Activated T-cell treated with anti-CD3 and anti-CD28 coated beads, Interleukin-2, amount 50 U/mL, for 1 hour (primary cell): ENCODE results near the gene AGBL4.

Experiments used
- DNase-seq: peaks from one replicate; pipeline ENCODE4 v3.0.0-alpha.2; 2020

AGBL4 gene

DNA sequence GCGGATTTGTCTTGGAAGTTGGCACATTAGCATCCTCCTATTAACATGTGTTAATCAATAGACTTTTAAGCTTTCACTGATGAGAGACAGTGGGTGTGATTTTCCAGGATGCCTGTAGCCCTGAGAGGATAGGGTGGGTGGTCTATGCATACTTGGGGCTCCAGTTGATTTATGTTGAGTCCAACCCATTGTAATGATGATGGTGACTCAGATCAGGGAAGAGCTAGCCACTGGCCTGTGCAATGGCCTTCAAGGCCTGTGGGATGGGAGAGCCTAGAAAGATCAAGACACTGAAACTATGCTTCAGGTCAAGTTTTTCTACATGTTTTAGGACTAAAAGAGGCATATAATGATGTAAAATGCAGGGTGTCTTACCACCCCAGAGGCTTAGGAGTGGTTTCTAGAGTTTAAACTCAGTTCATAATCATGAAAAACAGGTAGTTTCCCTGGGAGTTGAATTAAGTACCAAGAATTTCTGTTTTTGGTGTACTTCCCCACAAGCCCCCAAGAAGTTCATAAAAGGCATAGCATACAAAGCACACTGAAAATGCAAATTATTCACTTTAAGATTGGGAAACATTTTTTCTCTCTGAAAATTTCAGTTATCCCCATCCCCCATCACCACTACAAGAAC is 1267.0 kb downstream of the AGBL4 start:
- no peak for DNase-seq

DNA sequence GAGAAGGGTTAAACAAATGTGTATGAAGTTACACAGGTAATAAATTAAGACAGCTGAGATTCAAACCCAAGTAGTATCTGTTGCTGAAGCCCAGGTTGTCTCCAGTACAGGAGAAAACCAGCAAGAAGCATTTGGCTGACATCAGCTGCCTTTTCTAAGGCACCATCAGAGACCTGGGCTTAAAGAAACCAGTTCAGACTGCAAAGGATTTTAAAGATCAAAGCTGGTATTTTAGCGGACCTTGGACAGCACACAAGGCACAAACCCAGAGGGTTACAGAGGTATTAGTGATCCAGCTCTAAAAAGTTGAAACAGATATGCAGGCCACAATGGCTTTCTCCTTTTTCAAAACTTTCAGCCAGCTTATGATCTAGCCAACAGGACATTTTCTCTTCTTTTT is 1270.5 kb downstream of the AGBL4 start:
- DNase-seq, result no peak

DNA sequence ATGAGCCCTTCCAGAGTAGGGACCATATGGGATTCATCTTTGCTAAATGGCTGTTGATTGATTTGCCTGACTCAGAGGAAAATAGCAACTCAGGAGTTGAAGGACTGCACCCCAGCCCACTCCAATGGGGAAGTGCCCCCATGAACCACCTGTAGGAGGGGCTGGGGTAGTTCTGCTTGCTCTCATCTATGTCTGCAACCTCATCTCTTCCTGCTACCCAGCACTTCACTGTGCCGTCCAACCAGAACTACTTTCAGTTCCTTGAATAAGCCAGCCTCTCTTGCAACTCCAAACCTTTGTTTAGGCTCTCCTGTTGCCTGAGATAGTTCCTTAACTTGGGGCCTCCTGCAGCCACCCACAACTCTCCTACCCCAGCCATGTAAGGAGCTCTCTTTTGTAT is 1273.6 kb downstream of the AGBL4 start:
- DNase-seq, result no peak

DNA sequence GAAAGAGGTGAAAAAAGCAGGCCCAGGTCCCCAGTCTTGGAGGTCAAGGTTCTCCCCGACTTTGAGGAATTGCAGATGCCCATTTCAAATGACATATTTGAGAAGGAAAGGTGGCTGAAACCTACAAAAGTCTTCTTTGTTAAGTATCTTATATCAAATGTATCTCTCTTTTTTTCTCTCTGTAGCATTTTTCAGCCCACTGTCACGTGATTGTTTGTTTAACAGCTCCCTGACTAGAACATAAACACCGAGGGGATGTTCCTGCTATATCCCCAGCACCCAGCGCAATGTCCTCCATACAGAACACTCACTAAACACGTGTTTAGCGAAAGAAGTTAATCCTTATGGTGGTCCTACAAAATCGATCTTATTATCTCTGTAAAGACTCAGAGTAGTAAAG is 1274.7 kb downstream of the AGBL4 start:
- no peak for DNase-seq

DNA sequence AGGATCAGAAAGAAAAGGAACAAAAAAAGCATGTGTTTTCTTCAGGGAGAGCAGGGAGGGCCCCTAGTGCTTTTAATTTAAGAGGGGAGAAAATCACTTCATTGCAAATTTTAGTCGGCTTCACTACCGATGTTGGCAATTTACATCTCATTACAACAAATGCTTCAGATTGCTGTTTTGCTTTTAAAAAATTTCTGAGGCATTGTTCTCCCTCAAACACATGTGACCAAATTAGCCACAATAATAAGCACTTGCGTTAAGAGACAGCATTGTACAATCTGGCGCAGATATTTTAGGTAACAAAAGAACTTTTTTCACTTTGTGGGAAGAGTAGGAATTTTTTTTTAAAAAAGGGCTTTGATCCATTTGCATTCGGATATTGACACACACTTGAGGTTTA is 1276.8 kb downstream of the AGBL4 start:
- no peak for DNase-seq

DNA sequence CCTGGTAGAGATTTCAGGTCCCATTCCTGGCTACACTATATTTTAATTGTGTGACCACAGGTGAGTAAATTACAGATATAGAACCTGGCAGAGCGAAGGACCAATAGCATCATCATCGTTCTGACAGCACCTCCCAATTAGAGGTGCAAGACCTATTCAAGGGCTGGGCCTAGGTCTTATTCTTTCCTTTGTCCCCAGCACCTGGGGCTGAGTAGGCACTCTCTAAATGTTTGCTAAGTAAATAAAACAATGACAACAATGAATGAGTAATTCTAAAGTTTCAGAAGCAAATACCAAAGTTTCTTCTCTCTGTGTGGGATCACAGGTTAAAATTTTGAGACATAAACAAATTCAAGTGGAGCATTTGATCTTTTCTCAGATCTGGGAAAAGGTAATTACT is 1279.7 kb downstream of the AGBL4 start:
- no peak for DNase-seq

DNA sequence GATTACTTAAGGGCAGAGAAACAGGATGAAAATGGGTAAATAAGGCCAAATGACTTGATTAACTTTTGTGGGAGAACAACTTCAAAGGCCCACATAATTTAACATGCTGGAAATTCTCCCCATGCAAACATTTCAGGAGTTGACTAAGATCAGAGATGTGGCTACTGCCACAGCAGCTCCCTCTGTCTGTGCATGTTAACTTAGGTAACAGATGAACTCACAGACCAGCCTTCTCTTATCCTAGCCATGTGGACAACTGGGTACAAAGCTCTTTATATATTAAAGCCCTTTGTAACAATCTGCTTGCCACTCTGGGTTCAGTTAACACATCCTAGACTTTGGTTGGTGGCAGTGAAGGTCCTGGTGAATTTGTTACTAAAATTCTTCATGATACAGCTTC is 1280.3 kb downstream of the AGBL4 start:
- no peak for DNase-seq

DNA sequence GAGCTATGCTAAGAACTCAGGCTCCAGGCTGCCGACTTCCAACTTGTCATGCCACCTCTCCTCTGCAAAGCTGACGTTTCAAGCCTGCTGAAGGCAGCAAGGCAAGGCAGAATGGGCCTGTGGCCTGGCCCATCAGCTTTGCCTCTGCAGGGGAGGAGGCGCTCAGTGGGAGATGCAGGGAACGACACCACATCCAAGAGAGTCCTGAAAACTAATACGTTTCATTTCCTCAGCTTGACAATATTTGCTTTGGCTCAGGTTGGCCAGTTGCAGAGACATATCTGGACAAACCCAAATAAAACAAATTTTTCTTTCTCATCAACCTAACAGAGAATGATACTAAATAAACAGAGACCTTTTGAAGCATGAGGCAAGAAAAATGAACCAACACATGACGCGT is 1282.4 kb downstream of the AGBL4 start:
- no peak for DNase-seq

DNA sequence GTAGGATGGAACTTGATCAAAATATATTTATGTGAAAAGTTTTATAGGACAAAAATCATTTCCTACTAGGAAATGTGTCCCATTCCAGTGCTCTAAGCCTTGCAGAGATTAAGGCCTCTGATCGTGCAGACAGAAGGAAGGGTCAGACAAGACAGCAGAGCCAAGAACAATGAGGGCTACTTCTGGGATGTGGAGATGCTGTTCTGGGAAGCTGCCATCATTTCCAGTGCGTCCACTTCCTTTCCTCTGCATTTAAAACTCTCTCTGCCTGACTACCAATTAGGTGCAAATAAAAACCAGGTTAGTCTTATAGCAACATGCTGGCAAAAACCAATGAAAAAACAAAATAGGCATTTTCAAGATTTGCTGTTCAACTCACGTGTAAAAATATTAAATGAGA is 1283.1 kb downstream of the AGBL4 start:
- no peak for DNase-seq

DNA sequence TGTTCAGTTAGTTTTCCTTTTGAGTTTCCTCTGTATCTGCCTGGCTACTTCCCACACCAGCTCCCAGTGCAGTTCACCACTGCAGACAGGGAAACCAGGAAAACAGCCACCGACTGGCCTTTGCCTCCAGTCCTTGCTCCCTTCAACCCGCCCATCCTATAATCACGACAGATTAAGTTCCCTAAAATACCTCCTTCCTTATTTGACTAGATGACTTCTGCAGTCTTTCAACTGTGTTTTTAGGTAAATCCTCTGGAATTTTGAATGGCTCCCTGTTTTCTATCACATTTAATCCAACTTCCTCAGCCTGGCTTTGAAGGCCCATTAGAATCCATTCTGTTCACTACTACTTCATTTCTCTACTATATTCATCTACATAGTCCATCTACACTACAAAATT is 1284.7 kb downstream of the AGBL4 start:
- DNase-seq, result no peak

DNA sequence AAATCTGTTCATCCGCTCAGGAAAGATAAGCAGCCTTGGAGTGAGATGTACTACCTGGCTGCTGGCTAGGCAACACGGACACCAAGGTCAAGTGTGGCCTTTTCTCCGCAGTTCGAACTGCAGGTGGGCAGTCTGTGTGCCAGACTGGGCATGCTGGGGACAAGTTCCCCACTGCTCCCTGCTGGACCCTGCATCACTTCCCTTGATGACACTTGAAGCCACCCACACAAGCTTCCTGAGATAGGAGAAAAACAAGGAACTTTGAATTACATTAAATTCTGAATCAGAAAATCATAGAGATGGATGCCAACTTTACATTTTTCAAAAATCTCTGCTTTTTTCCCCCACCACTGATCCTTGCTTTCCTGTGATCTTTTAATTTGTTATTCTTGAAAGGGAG is 1285.4 kb downstream of the AGBL4 start:
- DNase-seq, result no peak

DNA sequence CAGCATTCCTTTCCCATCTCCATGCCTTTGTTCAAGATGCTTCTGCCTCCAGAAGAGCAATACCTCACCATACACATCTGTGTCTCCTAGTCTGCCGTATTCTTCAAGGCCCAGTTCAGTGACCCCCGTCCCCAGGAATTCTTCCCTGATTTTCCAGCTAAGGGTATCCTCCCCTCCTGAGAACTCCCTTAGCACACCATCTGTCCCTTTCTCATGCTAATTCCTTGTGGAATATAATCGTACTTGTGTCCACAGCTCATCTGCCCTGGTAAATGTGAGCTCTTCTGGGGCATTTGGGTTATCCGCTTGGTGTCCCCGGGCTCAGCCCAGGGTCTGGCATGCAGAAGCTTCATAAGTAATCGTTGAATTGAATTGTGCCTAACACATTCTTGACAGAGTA is 1288.0 kb downstream of the AGBL4 start:
- DNase-seq, result no peak

DNA sequence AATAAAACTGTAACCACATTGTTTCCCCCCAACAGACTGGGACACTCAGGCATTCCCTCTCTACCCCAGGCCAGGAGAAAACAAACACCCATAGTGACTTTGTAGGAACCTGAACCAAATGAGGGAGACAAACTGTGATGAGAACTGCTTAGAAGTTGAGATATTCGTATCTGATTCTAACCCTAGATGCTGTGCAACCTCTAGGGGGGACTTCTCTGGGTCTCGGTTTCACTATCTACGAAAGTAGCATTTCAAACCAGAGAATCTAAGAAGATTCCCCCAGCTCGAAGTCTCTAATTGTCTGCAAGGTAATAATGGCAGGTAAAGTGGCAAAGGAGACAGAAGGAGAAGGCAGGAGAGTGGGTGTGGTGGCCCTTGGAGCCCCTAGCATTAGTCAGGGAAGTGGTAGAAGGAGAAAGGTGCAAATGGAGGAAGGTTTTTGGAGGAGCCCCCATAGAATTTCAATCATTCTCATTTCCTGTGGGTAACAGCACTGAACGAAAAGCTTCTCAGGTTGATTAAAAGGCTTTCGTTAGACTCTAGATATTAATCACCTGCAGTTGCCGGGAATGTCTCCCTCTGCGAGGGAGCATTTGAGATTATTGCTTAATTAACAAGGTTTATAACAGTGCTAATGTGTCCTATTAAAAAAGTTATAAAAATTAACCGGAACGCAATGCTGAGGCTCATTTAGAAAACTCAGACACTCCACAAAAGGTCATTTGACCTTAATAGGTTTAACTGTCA is 1293.4 kb downstream of the AGBL4 start:
- no peak for DNase-seq

DNA sequence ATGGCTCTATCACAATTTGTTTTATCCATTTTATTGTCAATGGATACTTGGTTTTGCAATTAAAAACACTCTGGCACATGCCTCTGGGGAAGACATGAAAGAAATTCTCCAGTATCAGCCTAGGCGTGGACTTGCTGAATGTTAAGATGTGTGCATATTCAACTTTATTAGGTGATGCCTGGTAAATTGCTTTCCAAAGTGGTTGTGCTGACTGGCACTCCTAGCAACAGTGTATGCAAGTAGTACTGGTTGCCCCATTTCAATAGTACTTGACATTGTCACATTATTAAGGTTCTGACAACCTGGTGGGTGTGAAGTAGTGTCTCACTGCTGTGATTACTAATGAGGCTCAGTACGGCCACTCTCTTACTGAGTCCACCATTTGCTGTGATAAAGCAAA is 1295.2 kb downstream of the AGBL4 start:
- DNase-seq, result no peak

DNA sequence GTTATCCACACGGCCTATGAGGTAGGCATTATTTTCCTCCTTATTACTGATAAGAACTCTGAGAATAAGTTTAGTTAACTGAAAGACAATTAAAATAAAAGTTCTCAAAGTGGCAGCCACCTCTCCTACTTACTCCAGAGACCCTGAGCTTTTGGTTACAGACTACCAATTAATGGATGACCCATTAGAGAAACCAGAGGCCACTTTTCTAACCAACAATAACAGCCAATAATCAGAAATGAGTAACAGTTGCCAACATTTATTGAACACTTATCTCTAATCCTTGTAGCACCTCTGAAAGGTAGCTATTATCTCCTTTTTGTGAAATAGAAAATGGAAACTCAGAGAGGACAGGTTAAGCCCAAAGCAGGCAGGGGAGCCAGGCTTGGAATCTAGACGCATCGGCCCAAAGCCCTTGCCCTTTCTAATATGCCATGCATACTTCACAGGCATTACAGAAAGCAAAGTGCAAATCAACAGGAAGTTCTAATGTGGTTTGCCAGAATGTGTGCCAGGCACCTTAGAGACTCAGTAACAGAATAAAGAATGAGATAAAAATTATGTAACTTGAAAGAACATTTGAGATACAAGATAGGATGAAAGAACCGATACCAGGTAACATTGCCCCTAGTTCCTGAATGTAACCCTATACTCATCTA is 1297.1 kb downstream of the AGBL4 start:
- no peak for DNase-seq

DNA sequence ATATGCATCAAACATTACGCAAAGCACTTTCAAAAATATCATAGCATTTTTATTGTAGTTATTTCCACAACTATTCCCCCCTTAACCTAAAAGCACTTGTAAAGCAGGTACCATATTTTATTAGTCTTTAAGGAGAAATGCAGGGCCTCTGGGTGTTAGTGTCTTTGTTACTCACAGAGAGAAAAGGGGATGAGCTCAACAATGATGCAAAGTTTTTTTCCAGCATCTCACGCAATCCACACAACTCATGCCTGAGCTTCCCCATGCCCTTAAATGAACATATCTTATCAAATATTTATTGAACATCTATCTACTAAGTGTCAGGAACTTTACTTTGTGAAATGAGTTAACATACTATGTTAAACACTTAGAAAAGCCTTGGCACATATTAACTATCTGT is 1297.6 kb downstream of the AGBL4 start:
- DNase-seq, result no peak

DNA sequence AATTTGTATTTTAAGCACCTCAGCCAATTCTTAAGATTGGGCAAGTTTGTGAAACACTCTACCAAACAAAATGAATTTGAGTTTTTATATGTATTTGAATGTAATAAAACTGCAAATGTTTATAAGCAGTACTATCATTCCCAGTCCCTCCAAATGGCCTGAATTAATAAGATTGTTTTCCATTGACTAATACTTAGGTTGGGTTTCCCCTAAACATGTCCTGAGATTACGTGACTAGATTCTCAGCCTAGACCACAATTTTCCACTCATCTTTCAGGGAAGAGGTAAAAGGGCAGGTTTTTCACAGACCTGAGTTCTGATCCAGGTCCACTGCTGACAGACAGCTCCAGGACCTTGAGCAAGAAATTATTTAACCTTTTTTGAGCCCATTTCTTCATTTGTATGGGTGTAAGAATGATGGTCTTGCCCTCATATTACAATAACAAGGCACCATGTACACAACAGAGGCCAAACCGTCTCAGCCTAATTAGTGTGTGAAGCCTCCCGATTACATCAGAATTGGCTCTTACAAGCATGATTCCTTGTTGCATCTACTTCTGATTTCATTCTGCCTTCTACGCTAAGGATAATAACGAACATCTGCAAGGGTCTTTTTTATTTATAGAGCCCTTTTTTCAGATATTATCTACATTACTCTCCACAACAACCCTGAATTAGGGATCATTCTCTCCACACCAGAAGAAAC is 1298.3 kb downstream of the AGBL4 start:
- DNase-seq, result no peak

DNA sequence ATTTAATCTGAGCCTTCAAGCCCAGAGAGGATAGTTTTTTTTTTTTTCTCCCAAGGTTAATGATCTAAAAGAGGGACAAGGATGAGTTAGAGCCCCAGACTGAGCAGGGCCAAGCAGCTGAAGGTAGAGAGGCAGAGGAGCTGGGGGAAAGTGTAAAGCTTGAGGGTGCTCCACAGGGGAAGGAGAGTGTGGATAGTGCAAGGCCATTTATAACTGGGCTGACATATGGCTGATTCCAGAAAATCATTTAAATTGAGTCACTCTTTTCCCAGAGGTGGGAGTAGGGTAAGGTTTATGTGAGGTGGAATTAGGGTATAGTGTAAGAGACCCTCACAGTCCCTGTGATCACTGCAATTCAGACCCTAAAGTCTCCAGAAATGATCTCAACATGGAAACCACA is 1302.8 kb downstream of the AGBL4 start:
- DNase-seq, result no peak

DNA sequence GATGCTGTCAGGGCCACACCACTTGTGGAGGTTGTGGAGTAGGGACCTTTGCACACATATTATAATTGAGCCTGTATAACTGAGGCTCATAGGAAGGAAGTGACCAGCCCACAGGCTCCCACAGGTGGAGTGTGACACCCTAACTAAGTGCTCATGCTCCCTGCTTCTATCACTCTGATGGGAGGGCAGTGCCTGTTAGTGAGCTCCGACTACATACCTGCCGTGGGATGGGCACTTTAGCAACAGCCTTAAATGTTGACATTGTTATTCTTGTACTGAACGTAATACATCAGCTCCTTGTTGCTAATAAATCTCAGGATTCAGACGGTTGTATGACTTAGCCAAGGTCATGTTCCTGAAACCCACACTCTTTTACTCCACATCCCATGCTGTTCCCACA is 1305.0 kb downstream of the AGBL4 start:
- no peak for DNase-seq

DNA sequence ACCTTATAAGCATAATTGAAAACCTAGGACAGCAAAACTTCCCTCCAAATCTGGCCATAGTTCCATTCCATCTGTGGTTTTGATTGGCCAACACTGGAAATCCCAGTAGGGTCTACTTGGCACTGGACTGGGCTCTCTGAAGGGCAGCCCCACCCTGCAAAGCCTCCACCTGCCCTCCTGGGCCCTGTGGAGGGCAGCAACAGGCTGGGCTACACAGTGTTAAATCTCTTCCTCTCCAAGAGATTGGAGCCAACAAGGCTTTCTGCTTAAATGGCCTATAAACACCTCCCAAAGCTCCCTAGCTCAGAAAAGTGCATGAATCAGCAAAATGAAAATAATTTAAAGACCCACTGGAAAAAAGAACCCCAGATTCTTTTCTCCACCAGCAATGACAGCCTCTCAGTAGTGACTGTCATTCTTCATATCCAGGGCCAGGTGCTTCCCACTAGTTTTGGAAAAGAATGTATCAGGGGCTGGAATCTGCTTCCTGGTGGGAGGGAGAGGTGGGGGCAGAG is 1305.6 kb downstream of the AGBL4 start:
- no peak for DNase-seq

DNA sequence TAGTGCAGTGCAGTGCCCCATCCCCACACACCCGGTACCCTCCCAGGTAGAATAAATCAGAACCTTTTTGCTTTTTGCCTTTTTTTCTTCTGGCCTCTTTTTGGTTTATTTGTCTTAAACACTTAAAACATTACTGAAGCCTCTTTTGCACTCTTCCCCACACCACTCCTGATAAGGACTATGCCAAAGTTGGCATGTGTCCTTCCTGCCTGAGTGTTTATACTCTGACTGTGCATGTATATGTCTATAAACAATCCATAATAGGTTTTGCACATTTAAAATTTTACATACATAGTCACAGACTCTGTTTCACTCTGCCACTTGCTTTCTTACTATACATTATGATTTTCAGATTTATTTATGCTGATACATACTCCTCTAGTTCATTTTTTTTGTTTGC is 1306.7 kb downstream of the AGBL4 start:
- DNase-seq, result no peak

DNA sequence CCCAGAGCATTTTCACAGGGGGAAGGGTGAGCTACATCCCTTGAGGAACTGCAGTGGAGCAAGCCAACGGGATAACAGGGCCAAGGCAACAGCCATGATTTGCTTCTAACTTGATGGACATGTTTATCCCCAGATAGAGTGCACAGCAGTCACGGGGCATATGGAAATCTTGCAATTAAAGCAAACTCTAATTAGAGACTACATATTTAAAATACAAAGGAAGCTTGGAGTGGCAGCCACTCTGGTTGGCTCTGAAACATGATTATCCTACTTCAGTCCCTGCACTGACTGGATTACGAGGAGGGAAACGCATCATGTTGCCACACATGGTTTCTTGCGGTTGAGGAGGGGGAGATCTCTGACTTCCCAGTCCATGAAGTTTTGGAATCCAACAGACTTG is 1307.8 kb downstream of the AGBL4 start:
- no peak for DNase-seq

DNA sequence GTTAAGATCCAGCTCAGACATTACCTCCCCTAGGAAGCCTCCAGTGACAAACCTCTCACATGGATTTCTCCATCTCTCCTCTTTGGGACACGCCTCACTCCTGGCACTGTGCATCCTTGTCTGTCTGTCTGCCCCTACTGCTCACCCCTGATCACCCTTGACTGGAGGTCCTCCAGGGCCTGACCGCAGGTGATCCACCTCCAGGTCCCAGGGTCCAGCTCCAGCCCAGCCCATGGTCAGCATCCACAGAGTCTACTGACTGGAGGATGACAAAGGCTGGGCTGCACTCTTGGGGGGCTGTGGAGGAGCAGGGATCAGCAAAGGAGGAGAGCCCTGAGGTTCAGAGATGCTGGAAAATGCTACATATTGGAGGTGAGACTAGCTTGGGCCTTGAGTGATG is 1312.8 kb downstream of the AGBL4 start:
- no peak for DNase-seq

DNA sequence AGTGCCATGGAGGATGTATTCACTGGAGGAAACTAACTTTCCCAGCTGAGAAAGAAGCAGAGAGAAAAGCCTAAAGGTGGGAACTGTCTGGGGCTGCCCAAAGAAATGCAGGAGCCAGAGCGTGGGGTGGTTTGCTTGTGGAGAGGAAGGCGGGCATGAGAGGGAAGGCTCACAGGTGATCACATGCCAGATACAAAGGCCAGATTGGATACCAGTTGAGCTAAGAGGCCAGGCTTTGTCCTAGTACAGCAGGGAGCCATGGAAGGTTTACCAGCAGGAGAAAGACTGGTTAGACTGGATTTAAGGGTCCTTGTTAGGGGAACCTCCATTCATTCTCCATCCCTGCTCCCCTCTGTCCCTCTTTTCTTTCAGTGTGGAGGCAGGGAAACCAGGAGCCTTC is 1313.4 kb downstream of the AGBL4 start:
- no peak for DNase-seq
